ENCODE measurements around the gene ZFP62. TPM values are rescaled to one million over a fixed set of nuclear protein-coding genes. Genes with fewer than 3 reads are reported as not detected.

The ZFP62 gene
- total RNA-seq (2021; ENCODE audit: unreplicated experiment) (30.7 TPM), Bru-seq, nascent RNA (percentile 92 among the genes with signal in this experiment), BruChase-seq, experiment 1, labeled RNA remaining after a 6-hour chase (percentile 87 among the genes with signal in this experiment), BruChase-seq, experiment 2, labeled RNA remaining after a 2-hour chase (percentile 94 among the genes with signal in this experiment)
- 15.9 and 20.4 TPM in 2 replicates for polyA plus RNA-seq (2012)
- long read RNA-seq, transcript ZFP62-202 (2 exons, 749 nt): major isoform, 9 of 35 reads
- long read RNA-seq, transcript ZFP62-201 (2 exons, 3,415 nt): minor isoform, 6 of 35 reads
- long read RNA-seq, partial matches to known transcripts: 5 of 35 reads
- long read RNA-seq, other reads (novel, unspliced or antisense): 14 of 35 reads

DNA sequence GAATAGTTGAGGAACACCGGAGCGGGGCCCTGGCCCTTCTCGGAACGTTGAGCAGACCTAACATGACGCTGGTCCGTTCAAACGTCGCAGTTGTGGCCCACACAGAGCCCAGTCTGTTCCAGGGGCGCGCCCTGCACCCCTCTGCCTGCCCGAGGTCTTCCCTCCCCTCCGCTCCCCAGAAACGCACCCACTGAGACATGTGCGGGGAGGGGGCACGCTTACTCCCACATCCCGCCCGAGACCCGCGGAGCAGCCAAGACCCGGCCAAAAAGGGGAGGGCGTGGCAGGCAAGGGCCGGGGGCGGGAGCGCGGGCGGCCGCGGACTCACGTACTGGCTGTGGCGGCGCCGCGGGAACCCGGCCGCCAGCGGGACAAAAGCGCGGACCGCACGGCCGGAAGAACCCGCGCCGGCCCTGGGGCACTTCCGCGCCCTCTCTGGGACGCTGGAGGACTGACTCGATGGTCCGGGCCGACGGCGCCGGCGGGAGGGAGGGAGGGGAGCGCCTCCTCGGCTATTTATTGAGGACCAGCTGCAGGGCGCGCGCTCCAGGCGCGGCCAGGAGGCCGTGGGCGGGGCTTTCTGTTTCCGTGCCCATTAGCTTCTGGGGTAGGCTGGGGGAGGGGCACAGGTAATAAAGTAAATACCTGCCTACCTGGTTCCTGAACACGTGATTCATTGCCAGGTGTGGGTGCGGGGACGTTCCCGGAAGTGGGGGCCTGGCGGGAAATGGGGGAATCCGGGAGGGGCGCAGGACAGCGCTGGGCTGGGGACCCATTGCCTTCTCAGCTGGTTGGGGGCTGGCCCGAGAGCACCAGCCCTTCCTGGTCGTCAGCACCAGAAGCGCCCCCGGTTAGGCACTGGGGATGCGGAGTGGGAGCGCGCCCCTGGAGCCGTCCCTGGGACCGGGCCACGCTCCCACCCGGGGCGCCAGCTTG is at the start of gene ZFP62:
TSS of gene ZFP62 (minus strand) at position 390 of the 936 bp plus-strand sequence. CDS start at position 333, 57 bp downstream.
- H3K4me3 ChIP-seq (replicated peaks in 1 of 2; ENCODE audit: low read depth in 1 of 2, low read length in 2 of 2): peak within 1 kb of the TSS; percentile 81 to 90
- DNase-seq (ENCODE audit: low read depth, low spot score) (peak; percentile 85), ATAC-seq (peak; percentile 90)
- peak within 1 kb of the TSS; percentile 79 for H3K9ac ChIP-seq (ENCODE audit: low read length)
- H3K4me1 ChIP-seq (ENCODE audit: control insufficient read depth in 1 of 2, insufficient read depth in 2 of 2, low read length in 2 of 2): peaks cover 2 to 14% of the 10 kb centered on the region in 2 experiments; a peak in 2 of 4 replicates
- H3K27me3 ChIP-seq (ENCODE audit: insufficient read depth, low read length): no peaks in the 10 kb centered on the region
- H4K20me1 ChIP-seq (ENCODE audit: insufficient read depth): no peaks in the 10 kb centered on the region
- H2AFZ ChIP-seq (ENCODE audit: low read depth, low read length, poor library complexity, severe bottlenecking): no peak within 1 kb of the TSS
- intact Hi-C loops (cut with micrococcal nuclease): loop anchor here (5.0 kb wide), 1 partner anchor 311 kb away; no protein-coding TSS in a partner anchor
- no TSS peak for BruUV-seq (replicated peaks)
- peak within 1 kb of the TSS; percentile 88 for H3K4me2 ChIP-seq (ENCODE audit: low read length)
- H3K27ac ChIP-seq (ENCODE audit: low read depth, low read length): peak within 1 kb of the TSS; percentile 98
- CTCF ChIA-PET: interaction anchor here (0.6 to 1.0 kb wide), 3 partner anchors 12 to 297 kb away, joined by 3 read pairs; no protein-coding TSS in a partner anchor
- peaks cover 31% of the 10 kb centered on the region for H3K79me2 ChIP-seq (ENCODE audit: insufficient read depth, low read length)
- RAD21 ChIA-PET (ENCODE audit: low non-redundant PET in 1 of 2, low total read pairs in 2 of 2, uncharacterized antibody in 2 of 2, unreplicated experiment in 2 of 2): no interaction called here
- no peaks in the 10 kb centered on the region for H3K9me3 ChIP-seq (ENCODE audit: control insufficient read depth in 1 of 2, insufficient read depth in 1 of 2, low read depth in 1 of 2, low read length in 2 of 2)
- peaks cover 2 to 14% of the 10 kb centered on the region in 2 experiments; a peak in 1 of 4 replicates for H3K36me3 ChIP-seq (ENCODE audit: control insufficient read depth in 1 of 2, insufficient read depth in 2 of 2, low read length in 2 of 2)
- POLR2A ChIA-PET: interaction anchor here (2.1 kb wide), 1 partner anchor 30 kb away, joined by 7 read pairs; no protein-coding TSS in a partner anchor
- H3K9me2 ChIP-seq (ENCODE audit: insufficient read depth): no peaks in the 10 kb centered on the region
- TF ChIP-seq ZNF274 (IDR thresholded peaks at IDR 0.05; ENCODE audit: low read depth, low read length): no peak
- TF ChIP-seq YY1 (IDR thresholded peaks at IDR 0.05; ENCODE audit: extremely low read depth, insufficient replicate concordance, low read depth, low read length): no peak
- peak; percentile 90 for TF ChIP-seq ELF1 (IDR thresholded peaks at IDR 0.05; ENCODE audit: borderline replicate concordance, low read depth)
- no peak for TF ChIP-seq CBX3 (IDR thresholded peaks at IDR 0.05; ENCODE audit: low read depth)
- TF ChIP-seq SP1 (IDR thresholded peaks at IDR 0.05; ENCODE audit: low read depth): peak; percentile 2; the same call in 1 of the 2 replicates
- TF ChIP-seq POLR2A (IDR thresholded peaks at IDR 0.05; ENCODE audit: borderline replicate concordance, extremely low read depth, insufficient read depth, insufficient read length): peak; percentile 23
- no peak for TF ChIP-seq FOSL1 (IDR thresholded peaks at IDR 0.05; ENCODE audit: low read depth)
- TF ChIP-seq CEBPB (IDR thresholded peaks at IDR 0.05; ENCODE audit: low read depth): no peak
- TF ChIP-seq ZBTB33 (IDR thresholded peaks at IDR 0.05; ENCODE audit: extremely low read depth, insufficient replicate concordance, low read length): no peak
- TF ChIP-seq EGR1 (IDR thresholded peaks at IDR 0.05; ENCODE audit: low read depth): peak; percentile 73
- TF ChIP-seq EZH2 (IDR thresholded peaks at IDR 0.05): no peak
- TF ChIP-seq EZH2phosphoT487 (IDR thresholded peaks at IDR 0.05; ENCODE audit: borderline replicate concordance): no peak
- no peak for TF ChIP-seq TCF7L2 (IDR thresholded peaks at IDR 0.05; ENCODE audit: borderline replicate concordance, extremely low read depth, insufficient read depth, insufficient read length)
- TF ChIP-seq, protein P1, sequence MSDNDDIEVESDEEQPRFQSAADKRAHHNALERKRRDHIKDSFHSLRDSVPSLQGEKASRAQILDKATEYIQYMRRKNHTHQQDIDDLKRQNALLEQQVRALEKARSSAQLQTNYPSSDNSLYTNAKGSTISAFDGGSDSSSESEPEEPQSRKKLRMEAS (IDR thresholded peaks at IDR 0.05): peak; percentile 69
- TF ChIP-seq SIN3A (IDR thresholded peaks at IDR 0.05; ENCODE audit: low read depth): peak; percentile 47
- TF ChIP-seq ZFX (IDR thresholded peaks at IDR 0.05): peak; percentile 63
- 0 out of 2 replicates have a peak, but pooled peaks have one; percentile 49 for TF ChIP-seq SRF (IDR thresholded peaks at IDR 0.05; ENCODE audit: low read depth)
- TF ChIP-seq POLR2AphosphoS5 (IDR thresholded peaks at IDR 0.05; ENCODE audit: low read depth, low read length): peak; percentile 65
- TF ChIP-seq REST (IDR thresholded peaks at IDR 0.05; ENCODE audit: low read depth): no peak
- peak; percentile 30; the same call in 1 of the 2 replicates for TF ChIP-seq JUND (IDR thresholded peaks at IDR 0.05)
